Forelimb muscle (tissue), 1 donor: ENCODE data around the gene SPATA46. TPM values are rescaled to one million over a fixed set of nuclear protein-coding genes. Genes with fewer than 3 reads are reported as not detected.

ENCODE experiments used
- DNase-seq: peaks from one replicate; pipeline ENCODE4 v3.0.0-alpha.2; 2013; ENCODE audit warnings: low read depth
- polyA plus RNA-seq: library from polyadenylated mRNA; unstranded; fragments of 120-200 nt; gene quantifications from one replicate; pipeline ENCODE4 v1.2.1, GENCODE V29; 2013; ENCODE audit not compliant: insufficient read length

SPATA46 gene
- polyA plus RNA-seq, 1 donor = 0.13 TPM

DNA sequence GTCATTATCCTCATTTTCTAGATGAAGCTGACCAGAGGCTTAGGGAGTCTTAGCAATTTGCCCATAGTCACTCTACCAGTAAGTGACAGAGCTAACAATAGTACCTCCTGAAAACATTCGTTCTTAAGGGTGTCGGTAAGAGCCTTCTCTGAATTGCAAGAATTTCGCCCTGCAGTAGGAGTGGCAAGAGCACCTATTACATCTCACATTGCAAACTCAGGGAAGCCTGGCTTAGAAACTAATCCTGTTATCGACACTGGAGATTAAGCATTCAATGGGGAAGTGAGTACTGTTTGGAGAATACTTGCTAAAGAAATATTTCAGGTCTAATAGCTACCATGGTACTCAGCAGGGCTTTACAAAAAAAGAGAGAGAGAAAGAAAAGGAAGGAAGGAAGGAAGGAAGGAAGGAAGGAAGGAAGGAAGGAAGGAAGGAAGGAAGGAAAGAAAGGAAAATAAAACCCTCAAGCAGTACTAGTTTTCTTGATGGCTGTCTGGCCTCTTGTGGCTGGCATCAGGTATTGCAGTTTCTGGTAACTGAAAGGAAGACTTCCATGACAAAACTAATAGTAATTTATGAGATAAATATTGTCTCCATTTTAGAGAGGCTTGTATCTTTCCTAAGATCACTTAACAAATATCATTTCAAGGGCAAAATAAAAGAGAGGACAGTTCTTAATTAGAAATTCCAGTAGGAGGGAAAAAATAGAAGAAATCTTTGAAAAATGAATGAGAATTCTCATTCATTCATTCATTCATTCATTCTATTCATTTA, 15.3 kb upstream of the SPATA46 start:
- DNase-seq = no peak

DNA sequence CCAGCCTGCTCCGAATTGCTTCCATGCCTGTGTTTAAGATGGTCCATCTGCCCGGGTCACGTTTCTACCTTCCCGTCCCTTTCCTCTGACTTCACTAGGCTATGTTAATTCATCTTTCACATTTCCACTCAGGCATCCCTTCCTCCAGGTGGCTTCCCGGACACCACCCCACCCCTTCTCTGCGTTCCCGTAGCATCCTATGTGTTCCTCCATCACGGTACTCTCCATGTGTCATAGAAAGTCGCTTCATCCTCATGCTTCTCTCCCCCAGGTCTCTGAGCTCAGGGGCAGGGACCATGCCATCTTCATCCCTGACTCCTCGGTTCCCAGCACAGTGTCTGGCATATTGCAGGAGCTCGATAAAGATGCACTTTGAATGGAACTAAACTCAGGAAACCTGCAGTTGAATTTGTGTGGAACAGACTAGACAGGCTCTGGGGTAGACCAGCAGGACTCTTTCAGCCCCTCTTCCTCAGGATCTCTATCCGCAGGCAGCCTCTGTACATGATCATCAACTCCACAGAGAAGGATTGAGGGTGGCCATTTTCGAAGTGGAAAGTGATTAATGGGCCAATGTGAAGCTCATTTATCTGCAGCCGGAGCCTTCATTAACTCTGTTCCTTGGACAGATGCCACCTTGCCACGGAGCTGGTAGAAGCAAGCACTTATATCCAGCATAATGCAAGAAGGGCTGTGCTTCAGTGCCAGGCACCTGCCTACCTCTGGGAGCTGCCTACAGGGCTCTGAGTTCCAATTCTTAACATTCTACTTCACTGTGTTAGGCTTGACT, 13.9 kb upstream of the SPATA46 start:
- DNase-seq = no peak

DNA sequence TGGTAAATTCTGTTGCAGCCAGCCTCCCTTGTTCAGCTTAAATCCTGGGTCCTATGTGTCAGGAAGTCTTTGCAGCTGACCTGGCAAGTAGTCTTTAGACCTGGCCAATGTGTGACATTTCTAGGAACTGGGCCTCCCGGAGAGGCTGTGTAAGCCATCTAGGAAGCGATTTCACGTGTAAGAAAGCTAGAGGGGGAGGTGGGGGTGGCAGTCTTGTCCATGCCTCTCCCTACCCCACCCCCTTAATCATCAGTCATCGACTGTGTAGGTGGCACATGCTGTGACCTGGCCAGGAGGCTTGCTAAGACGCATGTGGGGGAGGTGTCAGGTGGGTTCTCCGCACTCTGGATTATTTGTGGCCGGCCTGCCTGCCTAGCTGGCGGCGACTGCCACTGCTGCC, 13.3 kb upstream of the SPATA46 start:
- no peak for DNase-seq

DNA sequence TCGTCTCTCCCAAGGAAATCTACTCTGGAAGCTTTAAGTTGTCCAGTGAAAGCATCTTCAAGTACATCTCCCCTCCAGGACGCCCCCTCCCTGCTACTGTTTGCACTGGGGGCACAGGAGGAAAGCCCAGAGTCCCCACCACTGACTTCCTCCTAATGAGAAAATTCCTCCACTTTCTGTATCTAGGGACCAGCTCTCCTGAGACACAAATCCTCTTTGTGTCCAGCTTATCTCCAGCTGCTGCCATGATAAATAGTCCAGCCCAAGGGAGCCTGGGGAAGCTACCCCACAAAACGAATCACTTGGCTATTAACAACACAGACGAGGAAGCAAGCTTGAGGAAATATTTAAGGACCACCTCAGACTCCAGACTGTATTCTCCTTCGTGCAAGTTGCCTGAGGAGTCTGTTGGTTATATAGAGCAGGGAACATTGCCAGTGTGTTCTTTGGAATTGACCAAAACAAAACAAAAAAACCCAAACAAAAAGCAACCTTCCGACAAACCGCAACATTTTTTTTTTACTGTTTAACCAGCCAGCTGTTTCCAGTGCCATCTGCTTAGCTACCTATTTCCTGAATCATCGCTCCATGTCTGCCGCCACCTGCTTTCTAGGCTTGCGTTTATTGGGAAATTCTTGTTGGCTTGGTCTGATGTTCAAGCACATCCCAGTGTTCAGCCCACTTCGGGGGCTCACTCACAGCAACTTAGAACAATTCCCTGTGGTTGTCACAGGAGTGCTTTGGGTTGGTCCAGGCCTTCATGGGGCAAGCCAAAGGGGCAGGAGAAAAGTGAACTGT, 12.6 kb upstream of the SPATA46 start:
- DNase-seq = no peak

- DNase-seq = no peak
Observed at GRCh38 chr1:162388615-162389014, 12.0 kb upstream of the SPATA46 start.

DNA sequence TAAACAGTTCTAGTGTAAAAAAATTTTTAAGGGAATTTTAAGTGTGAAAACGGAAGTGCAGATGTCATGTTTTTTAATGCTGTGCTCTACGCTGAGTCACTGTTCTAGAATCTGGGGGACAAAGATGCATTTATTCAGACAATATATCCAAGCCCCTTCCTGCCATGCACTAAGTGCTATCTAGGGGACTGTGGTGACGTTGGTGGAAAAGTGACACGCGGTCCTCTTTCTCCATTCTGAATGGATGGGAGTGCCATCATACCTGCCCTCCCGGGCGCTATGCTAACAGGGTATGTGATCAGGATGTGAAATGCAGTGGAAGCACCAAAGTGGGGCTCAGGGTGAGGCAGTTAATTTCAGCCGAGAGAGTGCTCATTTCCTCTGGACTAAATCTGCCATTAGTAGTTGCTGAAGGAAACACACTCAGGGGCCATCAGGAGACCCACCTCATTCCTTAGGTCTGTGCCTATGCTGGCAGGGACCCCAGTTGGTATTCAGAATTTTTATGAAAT, 11.5 kb upstream of the SPATA46 start:
- no peak for DNase-seq

- DNase-seq = no peak
Observed at GRCh38 chr1:162387226-162388082, 10.8 kb upstream of the SPATA46 start.

GRCh38 chr1:162386292-162387225, 9.9 kb upstream of the SPATA46 start:
- DNase-seq = no peak

DNA sequence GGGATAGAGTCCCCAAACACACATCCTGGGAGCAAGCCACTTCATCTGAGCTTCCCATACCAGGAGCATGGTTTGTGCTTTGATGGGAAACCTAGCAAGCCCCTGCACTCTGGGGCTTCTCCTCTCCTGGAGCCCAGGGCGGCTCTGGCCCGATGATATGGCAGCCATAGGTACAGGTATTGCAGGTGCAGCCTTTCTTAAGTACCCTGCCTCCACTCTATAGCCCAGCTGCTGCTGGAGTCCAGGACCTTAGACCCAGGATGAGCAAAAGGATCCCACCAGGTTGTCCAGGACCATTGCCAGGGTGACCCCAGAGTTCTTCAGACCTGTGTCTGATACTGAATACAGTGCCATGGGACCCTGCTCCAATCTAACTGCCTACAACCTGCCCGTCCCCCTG, 9.0 kb upstream of the SPATA46 start:
- DNase-seq = no peak

GRCh38 chr1:162385280-162385623, 8.6 kb upstream of the SPATA46 start:
- DNase-seq = no peak

GRCh38 chr1:162384601-162385279, 8.1 kb upstream of the SPATA46 start:
- DNase-seq = no peak

- DNase-seq = no peak
Observed at GRCh38 chr1:162384116-162384515, 7.5 kb upstream of the SPATA46 start.

GRCh38 chr1:162383516-162383915, 6.9 kb upstream of the SPATA46 start:
- DNase-seq = no peak

GRCh38 chr1:162383091-162383490, 6.4 kb upstream of the SPATA46 start:
- DNase-seq = no peak

DNA sequence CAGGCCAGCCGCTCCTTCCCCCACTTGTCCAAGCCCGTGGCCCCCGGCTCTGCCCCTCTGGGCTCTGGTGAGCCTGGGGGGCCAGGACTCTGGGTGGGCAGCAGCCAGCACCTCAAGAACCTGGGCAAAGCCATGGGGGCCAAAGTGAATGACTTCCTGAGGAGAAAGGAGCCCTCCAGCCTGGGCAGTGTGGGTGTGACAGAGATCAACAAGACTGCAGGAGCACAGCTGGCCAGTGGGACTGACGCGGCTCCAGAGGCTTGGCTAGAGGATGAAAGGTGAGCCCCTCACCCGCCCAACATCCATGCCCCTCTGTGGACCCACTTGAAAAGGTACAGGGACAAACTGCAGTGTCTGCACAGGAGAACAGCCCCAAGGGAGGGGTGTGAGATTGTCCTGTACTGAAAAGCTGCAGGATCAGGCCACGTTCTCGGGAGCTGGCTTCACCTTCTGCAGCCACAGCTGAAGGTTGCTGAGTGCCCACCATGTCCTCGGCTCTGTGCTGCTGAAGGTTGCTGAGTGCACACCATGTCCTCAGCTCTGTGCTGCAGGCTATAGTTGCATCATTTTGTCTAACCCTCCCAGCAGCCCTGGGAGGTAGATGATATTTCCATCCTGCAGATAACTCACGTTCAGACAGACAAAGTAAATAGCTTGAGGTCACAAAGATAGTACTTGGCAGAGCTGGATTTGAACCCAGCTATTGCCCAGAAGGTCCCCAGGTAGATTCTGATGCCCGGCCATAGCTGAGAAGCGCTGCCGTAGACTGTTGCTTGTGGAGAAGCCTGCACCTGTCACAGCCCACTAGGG, 5.5 kb upstream of the SPATA46 start:
- DNase-seq = no peak

- no peak for DNase-seq
Observed at GRCh38 chr1:162381383-162381782, 4.7 kb upstream of the SPATA46 start, which contains the start of gene C1orf226. C1orf226 (plus strand) TSS chr1:162381728; CDS start chr1:162381902, 174 bp downstream.

DNA sequence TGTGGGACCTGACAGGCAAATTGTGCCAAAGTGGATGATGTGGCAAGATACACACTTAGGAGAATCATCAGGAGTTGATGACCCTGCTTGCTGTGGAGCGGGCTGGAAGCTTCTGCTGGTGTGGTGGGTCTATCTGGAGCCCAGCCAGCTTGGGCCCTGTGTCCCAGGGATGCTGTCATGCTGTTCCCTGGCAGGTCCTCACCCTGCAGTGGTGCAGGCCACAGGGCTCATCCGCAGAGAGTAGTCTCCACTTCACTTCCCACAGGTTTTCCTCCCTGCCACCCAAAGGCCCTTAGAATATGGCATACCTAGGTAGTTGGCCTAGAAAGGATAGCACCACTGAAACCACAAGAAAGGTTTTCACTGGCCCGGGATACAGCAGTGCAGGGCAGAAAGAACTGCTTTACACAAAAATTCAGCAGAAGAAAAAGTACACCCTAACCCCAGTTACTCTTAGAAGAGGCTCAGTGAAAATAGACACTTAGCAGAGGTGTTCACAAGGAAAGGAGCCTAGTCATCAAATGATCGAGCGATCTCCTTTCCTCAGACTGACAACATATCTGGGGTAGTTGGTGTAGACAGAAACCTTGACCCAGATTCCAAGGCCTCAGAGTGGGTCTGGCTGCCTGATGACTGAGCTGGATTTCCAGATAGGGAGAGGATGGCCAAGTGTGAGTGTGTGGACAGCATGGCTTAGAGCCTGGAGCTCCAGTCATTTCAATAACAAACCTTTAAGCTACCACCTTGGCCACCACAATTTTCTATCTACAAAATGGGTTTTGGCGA, 3.6 kb upstream of the SPATA46 start:
- no peak for DNase-seq

DNA sequence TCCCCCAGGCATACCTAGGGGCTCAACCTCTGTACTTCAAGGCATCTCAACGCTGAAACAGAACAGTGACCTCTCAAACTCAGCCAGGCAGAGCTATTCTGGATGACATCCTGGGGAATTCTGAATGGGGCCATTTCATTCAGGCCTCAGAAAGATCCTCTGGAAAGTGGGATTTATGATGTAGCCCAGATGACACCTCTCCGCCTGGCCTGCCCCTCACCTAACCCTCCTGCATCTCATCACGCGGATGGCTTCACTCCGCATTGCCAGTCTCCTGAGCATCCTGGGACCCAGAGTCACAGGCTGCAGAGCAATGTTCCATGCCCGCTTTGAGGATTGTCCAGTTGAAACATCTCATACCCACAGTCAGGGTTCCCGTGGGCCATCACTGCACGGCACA, 1.2 kb downstream of the SPATA46 start:
- no peak for DNase-seq
